Muscle of back (tissue), 11 donors: ENCODE results near the gene RABGAP1L. TPM values are rescaled to one million over a fixed set of nuclear protein-coding genes. Genes with fewer than 3 reads are reported as not detected.
"Not testable (repeated sequence)": the region's sequence is repeated elsewhere in the genome, so short reads cannot be mapped to it uniquely, and the experiment has no call there.

Experiments
- DNase-seq, 3 donors: peaks; one replicate each; pipeline versions ENCODE4 v3.0.0 to v3.0.0-alpha.2; 2013
- polyA plus RNA-seq, 10 donors: library from polyadenylated mRNA; unstranded; fragments of 120-200 nt; gene quantifications; one replicate each; pipeline ENCODE4 v1.2.1, GENCODE V29; 2013; ENCODE audit not compliant: insufficient read length in 10 of 10

The RABGAP1L gene
- polyA plus RNA-seq, 10 donors = 11.4 to 17.4 (median 14.3) TPM

GRCh38 chr1:174568551-174568950 lies 409.2 kb downstream of the RABGAP1L start:
- no peak for DNase-seq

GRCh38 chr1:174569240-174569639 lies 409.9 kb downstream of the RABGAP1L start:
- DNase-seq = no peak

- no peak for DNase-seq
These were observed 413.5 kb downstream of the RABGAP1L start for GRCh38 chr1:174572771-174573170.

GRCh38 chr1:174576120-174576519 lies 416.8 kb downstream of the RABGAP1L start:
- DNase-seq = not testable (repeated sequence)

GRCh38 chr1:174577681-174578080 lies 418.4 kb downstream of the RABGAP1L start:
- DNase-seq = no peak

GRCh38 chr1:174580801-174581200 lies 421.5 kb downstream of the RABGAP1L start:
- no peak for DNase-seq

- no peak for DNase-seq
These were observed 424.0 kb downstream of the RABGAP1L start for GRCh38 chr1:174583316-174583715.

- DNase-seq = no peak
These were observed 424.8 kb downstream of the RABGAP1L start for GRCh38 chr1:174584071-174584470.

GRCh38 chr1:174588618-174589017 lies 429.3 kb downstream of the RABGAP1L start:
- DNase-seq = not testable (repeated sequence)

- no peak for DNase-seq
These were observed 445.9 kb downstream of the RABGAP1L start for GRCh38 chr1:174605198-174605597.

GRCh38 chr1:174606471-174606870 lies 447.2 kb downstream of the RABGAP1L start:
- no peak for DNase-seq

GRCh38 chr1:174617905-174618304 lies 458.6 kb downstream of the RABGAP1L start:
- DNase-seq = not testable (repeated sequence)

- no peak for DNase-seq
These were observed 464.2 kb downstream of the RABGAP1L start for GRCh38 chr1:174623324-174624035.

- DNase-seq = peak in 2 of 3 donors; percentile 3 to 18
These were observed 467.0 kb downstream of the RABGAP1L start for GRCh38 chr1:174626031-174627025.

- DNase-seq = no peak
These were observed 478.2 kb downstream of the RABGAP1L start for GRCh38 chr1:174637487-174637886.

- no peak for DNase-seq
These were observed 480.1 kb downstream of the RABGAP1L start for GRCh38 chr1:174639461-174639860.

- DNase-seq = no peak
These were observed 481.5 kb downstream of the RABGAP1L start for GRCh38 chr1:174640783-174641182.

- DNase-seq = no peak
These were observed 483.1 kb downstream of the RABGAP1L start for GRCh38 chr1:174642393-174642792.

GRCh38 chr1:174643206-174643605 lies 483.9 kb downstream of the RABGAP1L start:
- no peak for DNase-seq

- not testable (repeated sequence) for DNase-seq
These were observed 490.3 kb downstream of the RABGAP1L start for GRCh38 chr1:174649572-174649971.

GRCh38 chr1:174652569-174653280 lies 493.4 kb downstream of the RABGAP1L start:
- DNase-seq = no peak

- no peak for DNase-seq
These were observed 495.2 kb downstream of the RABGAP1L start for GRCh38 chr1:174654560-174654959.
